Stromal cell of bone marrow (primary cell): Measurements from ENCODE around the gene TIPRL.
A peak's percentile ranks its signal among the peaks of the same experiment; 100 is the strongest.
"Not testable (repeated sequence)": the region's sequence is repeated elsewhere in the genome, so short reads cannot be mapped to it uniquely, and the experiment has no call there.

ENCODE experiments used
- DNase-seq: peaks from one replicate; pipeline ENCODE4 v3.0.0-alpha.2; 2012; ENCODE audit warnings: low read depth

The TIPRL gene

GRCh38 chr1:168159251-168159650 lies 19.5 kb upstream of the TIPRL start:
- no peak for DNase-seq

GRCh38 chr1:168159979-168160378 lies 18.8 kb upstream of the TIPRL start:
- DNase-seq, result no peak

- no peak for DNase-seq
Observed at GRCh38 chr1:168161459-168161858, 17.3 kb upstream of the TIPRL start.

- no peak for DNase-seq
Observed at GRCh38 chr1:168163670-168164069, 15.1 kb upstream of the TIPRL start.

GRCh38 chr1:168164771-168165170 lies 14.0 kb upstream of the TIPRL start:
- DNase-seq, result no peak

- no peak for DNase-seq
Observed at GRCh38 chr1:168167806-168168205, 11.0 kb upstream of the TIPRL start.

- no peak for DNase-seq
Observed at GRCh38 chr1:168170564-168171508, 7.9 kb upstream of the TIPRL start.

- no peak for DNase-seq
Observed at GRCh38 chr1:168172250-168172915, 6.4 kb upstream of the TIPRL start.

GRCh38 chr1:168178227-168178637 lies 530 bp upstream of the TIPRL start:
- no peak for DNase-seq

GRCh38 chr1:168179438-168180147 lies 831 bp downstream of the TIPRL start:
- DNase-seq, result no peak

- no peak for DNase-seq
Observed at GRCh38 chr1:168180148-168180524, 1.4 kb downstream of the TIPRL start.

GRCh38 chr1:168181063-168181720 lies 2.4 kb downstream of the TIPRL start:
- not testable (repeated sequence) for DNase-seq

GRCh38 chr1:168187177-168187576 lies 8.4 kb downstream of the TIPRL start:
- no peak for DNase-seq

- no peak for DNase-seq
Observed at GRCh38 chr1:168190403-168190802, 11.6 kb downstream of the TIPRL start.

GRCh38 chr1:168195199-168196135 lies 16.7 kb downstream of the TIPRL start:
- no peak for DNase-seq

GRCh38 chr1:168199056-168199455 lies 20.3 kb downstream of the TIPRL start:
- DNase-seq, result no peak

GRCh38 chr1:168202941-168203654 lies 24.3 kb downstream of the TIPRL start:
- peak; percentile 73 for DNase-seq

- no peak for DNase-seq
Observed at GRCh38 chr1:168206111-168206510, 27.3 kb downstream of the TIPRL start.

GRCh38 chr1:168207673-168208072 lies 28.9 kb downstream of the TIPRL start:
- DNase-seq, result not testable (repeated sequence)

GRCh38 chr1:168210312-168210711 lies 31.6 kb downstream of the TIPRL start:
- DNase-seq, result no peak
